NCI-H446 (cell line): Measurements from ENCODE around the gene MRRF.
"Not testable (repeated sequence)": the region's sequence is repeated elsewhere in the genome, so short reads cannot be mapped to it uniquely, and the experiment has no call there.

Source experiments
- DNase-seq, 2 experiments: peaks; one replicate each; lab custom pipeline; 2025; lab: John Stamatoyannopoulos, UW

The MRRF gene

DNA sequence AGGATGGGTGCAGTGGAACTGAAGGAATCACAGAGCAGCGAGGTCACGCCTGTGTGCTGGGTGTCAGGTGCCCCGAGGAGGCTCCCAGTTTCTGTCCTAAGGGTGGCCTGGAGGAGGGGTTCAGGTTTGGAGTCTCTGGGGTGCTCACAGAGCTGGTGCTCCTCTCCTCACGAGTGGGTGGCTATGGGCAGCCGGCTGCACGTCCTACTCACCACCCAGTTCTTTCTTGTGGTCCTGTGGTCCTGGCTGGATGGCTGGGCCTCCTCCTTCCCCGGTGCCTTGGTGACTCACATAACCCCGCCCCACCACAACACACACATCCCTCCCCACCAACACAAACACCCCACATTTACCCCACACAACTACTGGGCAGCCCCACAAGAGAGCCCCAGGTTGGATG is 96.2 kb downstream of the MRRF start:
- DNase-seq = no peak

- DNase-seq = not testable (repeated sequence)
Measured at GRCh38 chr9:122363131-122363530, 98.4 kb downstream of the MRRF start.

DNA sequence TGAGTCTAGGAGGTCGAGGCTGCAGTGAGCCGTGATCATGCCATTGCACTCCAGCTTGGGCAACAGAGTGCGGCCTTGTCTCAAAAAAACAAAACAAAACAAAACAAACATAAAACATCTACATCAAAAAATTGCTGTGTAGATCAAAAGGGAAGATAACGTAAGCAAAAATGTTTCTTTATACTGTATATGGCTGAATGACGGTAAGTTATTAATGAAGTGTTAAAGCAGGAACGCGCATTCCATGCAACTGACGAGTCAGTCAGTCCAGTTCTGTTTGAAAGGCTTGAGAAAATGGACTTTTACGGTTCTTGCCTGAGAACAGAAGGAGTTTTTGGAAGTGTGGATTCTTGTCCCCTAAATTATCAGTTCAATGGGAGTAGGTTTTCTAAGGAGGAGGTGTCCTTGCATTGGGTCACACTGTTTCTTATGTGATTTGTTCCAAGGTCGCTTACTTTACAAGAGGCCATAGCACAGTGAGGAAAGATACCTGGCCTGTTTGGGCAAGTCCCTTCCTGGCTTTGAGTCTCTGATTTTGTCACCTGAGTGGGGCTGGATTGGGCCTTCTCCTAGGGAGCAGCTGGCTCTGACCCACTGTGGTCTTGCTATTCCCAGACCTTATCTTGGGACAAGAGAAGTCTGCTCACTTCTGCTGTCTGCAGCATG is 99.6 kb downstream of the MRRF start:
- no peak for DNase-seq

GRCh38 chr9:122364783-122365150 is 100.1 kb downstream of the MRRF start:
- no peak for DNase-seq

GRCh38 chr9:122366074-122366660 is 101.5 kb downstream of the MRRF start:
- no peak for DNase-seq

GRCh38 chr9:122367065-122367464 is 102.4 kb downstream of the MRRF start:
- no peak for DNase-seq

DNA sequence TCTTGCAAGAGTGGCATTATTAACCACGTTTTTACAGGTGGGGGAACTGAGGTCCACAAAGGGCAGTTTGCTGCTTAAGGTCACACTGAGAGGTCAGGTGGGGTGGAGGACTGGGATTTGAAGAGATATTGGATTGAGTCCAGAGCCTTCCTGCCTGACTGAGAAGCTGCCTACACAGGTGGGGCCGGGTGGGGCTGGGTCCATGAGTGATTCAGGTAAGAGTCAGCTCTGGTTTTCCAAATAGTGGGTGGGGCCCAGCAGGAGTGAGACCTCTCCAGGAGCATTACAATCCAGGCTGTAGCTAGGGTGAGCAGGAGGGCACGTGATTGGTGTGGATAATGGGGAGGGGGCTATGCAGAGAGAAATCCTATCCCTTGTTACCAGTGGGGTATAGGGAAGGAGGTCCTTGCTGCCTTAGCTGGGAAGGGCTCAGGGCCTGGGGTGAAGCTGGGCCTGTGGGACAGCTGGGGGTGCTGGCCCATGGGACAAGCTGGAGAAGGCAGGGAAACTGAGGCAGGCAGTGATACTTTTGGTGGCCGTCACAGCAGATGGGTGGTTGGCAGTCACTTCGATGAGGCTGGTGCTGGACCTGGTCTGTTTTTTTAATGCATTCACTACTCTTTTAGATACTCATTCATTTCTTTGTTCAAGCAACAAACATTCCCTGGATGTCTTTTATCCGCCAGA is 103.2 kb downstream of the MRRF start:
- DNase-seq = no peak

DNA sequence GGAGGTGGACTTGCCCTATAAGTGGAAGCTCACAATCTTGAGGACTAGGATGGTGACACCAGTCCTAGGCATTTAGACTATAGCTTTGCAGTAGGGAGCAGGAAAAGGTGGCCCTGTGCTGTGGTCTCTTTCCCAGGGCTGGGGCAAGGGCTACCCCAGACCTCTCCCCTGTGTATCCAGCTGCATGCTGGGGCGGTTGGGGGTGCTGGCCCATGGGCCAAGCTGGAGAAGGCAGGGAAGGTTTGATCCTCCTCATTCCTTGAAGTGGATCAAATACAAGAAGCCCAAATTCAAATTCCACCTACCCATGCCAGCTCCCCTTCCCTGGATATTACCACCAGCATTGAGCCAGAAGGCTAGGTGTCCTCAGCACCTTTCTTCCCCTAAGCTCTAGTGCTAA is 104.0 kb downstream of the MRRF start:
- DNase-seq = no peak

DNA sequence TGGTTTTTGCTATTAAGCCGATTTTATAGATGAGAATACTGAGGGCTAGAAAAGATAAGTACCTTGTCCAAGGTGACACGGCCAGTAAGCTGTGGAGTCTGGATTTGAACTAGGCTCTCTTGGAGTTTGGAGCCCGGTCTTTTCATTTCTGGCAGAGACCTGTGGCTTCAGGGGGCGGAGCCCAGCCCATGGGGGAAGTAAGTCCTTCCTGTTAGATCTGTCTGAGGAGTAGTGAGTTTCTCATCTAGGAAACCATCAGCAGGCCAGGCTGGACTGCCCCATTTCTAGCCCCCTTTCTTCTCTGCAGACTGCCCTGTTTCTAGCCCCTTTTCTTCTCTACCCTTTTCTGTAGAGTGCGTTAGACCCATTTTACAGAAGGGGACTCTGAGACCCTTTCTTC is 105.6 kb downstream of the MRRF start:
- no peak for DNase-seq

- DNase-seq = no peak
Measured at GRCh38 chr9:122370869-122371755, 106.4 kb downstream of the MRRF start, which contains the start of gene PTGS1. Gene PTGS1 (plus strand): TSS chr9:122371024. CDS start chr9:122371085, 61 bp downstream.

DNA sequence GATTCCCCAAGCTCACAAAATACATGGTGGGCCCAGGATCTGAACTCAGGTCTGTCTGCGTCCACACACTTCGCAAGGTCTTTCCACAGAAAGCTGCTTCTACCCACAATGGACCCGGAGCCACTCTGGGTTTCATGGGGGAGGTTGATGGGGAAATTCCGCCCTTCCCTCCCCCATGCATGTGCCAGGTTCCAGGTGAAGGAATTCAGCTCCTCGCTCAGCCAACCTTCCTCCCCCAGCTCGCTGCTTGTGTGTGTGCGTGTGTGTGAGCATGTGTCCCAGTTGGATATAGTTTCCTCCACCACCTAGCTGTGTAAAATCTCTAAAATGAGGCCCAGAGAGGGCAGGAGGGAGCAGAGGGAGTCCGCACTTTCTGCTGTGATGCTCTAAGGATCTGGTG is 107.2 kb downstream of the MRRF start:
- no peak for DNase-seq

GRCh38 chr9:122372856-122373845 is 108.5 kb downstream of the MRRF start:
- no peak for DNase-seq

- no peak for DNase-seq
Measured at GRCh38 chr9:122374885-122375420, 110.3 kb downstream of the MRRF start.

GRCh38 chr9:122376796-122377195 is 112.1 kb downstream of the MRRF start:
- DNase-seq = no peak

- no peak for DNase-seq
Measured at GRCh38 chr9:122377241-122378164, 112.8 kb downstream of the MRRF start.

DNA sequence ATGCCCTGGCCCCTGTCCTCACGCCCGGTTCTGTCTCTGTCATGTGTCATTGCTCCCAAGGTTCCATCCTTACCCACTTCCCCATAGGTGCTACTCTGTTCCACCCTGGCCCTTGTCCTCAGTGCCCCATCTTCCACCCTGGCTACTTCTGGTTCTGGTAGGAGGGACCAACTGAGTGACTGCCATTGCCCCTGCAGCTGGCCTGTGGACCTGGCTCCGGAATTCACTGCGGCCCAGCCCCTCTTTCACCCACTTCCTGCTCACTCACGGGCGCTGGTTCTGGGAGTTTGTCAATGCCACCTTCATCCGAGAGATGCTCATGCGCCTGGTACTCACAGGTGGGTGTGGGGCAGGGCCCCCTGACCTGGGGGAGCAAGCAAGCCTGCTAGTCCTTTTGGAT is 113.6 kb downstream of the MRRF start:
- no peak for DNase-seq

- no peak for DNase-seq
Measured at GRCh38 chr9:122379340-122379739, 114.7 kb downstream of the MRRF start.

GRCh38 chr9:122380293-122380692 is 115.6 kb downstream of the MRRF start:
- DNase-seq = no peak
